ENCODE data around the gene MC2R. TPM values are rescaled to one million over a fixed set of nuclear protein-coding genes. Genes with fewer than 3 reads are reported as not detected.

The MC2R gene
- total RNA-seq, 1 experiment from 2014 or later = not detected

DNA sequence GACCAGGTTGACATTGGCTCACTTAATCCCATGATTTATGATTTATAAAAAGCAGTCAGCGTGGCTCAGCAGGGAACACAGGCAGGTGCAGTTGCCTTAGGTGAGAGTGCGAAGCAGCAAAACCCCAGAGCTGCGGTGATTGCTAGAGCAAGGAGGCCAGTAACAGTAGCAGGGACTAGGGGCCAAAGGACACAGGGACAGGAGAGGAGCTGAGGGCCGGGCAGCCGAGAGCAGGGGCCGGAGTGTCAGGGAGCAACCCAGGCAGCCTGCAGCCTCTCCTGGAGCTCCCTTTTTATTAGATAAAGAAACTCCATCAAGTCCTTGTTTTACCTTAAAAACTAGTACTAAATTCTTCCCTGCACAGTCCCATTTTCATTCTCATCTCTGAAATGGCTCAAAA, 4.3 kb downstream of the MC2R start:
- no peaks in the 10 kb centered on the region for H3K9me3 ChIP-seq (ENCODE audit: control insufficient read depth in 1 of 2, insufficient read depth in 1 of 2, low read depth in 1 of 2, low read length in 2 of 2)
- ChIA-PET RAD21 (ENCODE audit: low non-redundant PET in 1 of 2, low total read pairs in 2 of 2, uncharacterized antibody in 2 of 2, unreplicated experiment in 2 of 2) (no interaction called here), POLR2A (no interaction called here), CTCF (interaction anchor here (0.7 kb wide), 1 partner anchor 48 kb away, joined by 3 read pairs; no protein-coding TSS in a partner anchor)
- no peak overlapping the region for H3K27ac ChIP-seq (ENCODE audit: low read depth, low read length)
- H3K4me3 ChIP-seq (replicated peaks in 1 of 2; ENCODE audit: low read depth in 1 of 2, low read length in 2 of 2) = no peak overlapping the region
- no peak overlapping the region for H3K4me2 ChIP-seq (ENCODE audit: low read length)
- H3K79me2 ChIP-seq (ENCODE audit: insufficient read depth, low read length) = no peaks in the 10 kb centered on the region
- no TSS peak for BruUV-seq (replicated peaks)
- intact Hi-C loops (cut with micrococcal nuclease) = no loop called here
- no peak overlapping the region for H3K9ac ChIP-seq (ENCODE audit: low read length)
- DNase-seq (ENCODE audit: low read depth, low spot score) (no peak), ATAC-seq (no peak)
- H4K20me1 ChIP-seq (ENCODE audit: insufficient read depth) = no peaks in the 10 kb centered on the region
- TF ChIP-seq EZH2 (IDR thresholded peaks at IDR 0.05) (no peak), CBX3 (IDR thresholded peaks at IDR 0.05; ENCODE audit: low read depth) (no peak), EZH2phosphoT487 (IDR thresholded peaks at IDR 0.05; ENCODE audit: borderline replicate concordance) (no peak), TCF7L2 (IDR thresholded peaks at IDR 0.05; ENCODE audit: borderline replicate concordance, extremely low read depth, insufficient read depth, insufficient read length) (no peak), RAD21 (IDR thresholded peaks at IDR 0.05; ENCODE audit: low read depth) (no peak), POLR2AphosphoS5 (IDR thresholded peaks at IDR 0.05; ENCODE audit: low read depth, low read length) (no peak), ZFX (IDR thresholded peaks at IDR 0.05) (no peak), JUND (IDR thresholded peaks at IDR 0.05) (no peak), CEBPB (IDR thresholded peaks at IDR 0.05; ENCODE audit: low read depth) (no peak), FOSL1 (IDR thresholded peaks at IDR 0.05; ENCODE audit: low read depth) (no peak)
- TF ChIP-seq, protein P1, sequence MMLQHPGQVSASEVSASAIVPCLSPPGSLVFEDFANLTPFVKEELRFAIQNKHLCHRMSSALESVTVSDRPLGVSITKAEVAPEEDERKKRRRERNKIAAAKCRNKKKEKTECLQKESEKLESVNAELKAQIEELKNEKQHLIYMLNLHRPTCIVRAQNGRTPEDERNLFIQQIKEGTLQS (IDR thresholded peaks at IDR 0.05) = no peak
- TF ChIP-seq, protein P2, sequence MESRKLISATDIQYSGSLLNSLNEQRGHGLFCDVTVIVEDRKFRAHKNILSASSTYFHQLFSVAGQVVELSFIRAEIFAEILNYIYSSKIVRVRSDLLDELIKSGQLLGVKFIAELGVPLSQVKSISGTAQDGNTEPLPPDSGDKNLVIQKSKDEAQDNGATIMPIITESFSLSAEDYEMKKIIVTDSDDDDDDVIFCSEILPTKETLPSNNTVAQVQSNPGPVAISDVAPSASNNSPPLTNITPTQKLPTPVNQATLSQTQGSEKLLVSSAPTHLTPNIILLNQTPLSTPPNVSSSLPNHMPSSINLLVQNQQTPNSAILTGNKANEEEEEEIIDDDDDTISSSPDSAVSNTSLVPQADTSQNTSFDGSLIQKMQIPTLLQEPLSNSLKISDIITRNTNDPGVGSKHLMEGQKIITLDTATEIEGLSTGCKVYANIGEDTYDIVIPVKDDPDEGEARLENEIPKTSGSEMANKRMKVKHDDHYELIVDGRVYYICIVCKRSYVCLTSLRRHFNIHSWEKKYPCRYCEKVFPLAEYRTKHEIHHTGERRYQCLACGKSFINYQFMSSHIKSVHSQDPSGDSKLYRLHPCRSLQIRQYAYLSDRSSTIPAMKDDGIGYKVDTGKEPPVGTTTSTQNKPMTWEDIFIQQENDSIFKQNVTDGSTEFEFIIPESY (IDR thresholded peaks at IDR 0.05; ENCODE audit: extremely low read depth, insufficient replicate concordance, low read length) = no peak
- TF ChIP-seq, protein P3, sequence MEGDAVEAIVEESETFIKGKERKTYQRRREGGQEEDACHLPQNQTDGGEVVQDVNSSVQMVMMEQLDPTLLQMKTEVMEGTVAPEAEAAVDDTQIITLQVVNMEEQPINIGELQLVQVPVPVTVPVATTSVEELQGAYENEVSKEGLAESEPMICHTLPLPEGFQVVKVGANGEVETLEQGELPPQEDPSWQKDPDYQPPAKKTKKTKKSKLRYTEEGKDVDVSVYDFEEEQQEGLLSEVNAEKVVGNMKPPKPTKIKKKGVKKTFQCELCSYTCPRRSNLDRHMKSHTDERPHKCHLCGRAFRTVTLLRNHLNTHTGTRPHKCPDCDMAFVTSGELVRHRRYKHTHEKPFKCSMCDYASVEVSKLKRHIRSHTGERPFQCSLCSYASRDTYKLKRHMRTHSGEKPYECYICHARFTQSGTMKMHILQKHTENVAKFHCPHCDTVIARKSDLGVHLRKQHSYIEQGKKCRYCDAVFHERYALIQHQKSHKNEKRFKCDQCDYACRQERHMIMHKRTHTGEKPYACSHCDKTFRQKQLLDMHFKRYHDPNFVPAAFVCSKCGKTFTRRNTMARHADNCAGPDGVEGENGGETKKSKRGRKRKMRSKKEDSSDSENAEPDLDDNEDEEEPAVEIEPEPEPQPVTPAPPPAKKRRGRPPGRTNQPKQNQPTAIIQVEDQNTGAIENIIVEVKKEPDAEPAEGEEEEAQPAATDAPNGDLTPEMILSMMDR (IDR thresholded peaks at IDR 0.05 in 2 of 3, conservative IDR thresholded peaks at IDR 0.05 in 1 of 3; ENCODE audit: borderline replicate concordance in 1 of 3, insufficient read depth in 1 of 3, low read depth in 2 of 3, low read length in 2 of 3) = no peak
- no peaks in the 10 kb centered on the region for H3K4me1 ChIP-seq (ENCODE audit: control insufficient read depth in 1 of 2, insufficient read depth in 2 of 2, low read length in 2 of 2)
- no peaks in the 10 kb centered on the region for H3K36me3 ChIP-seq (ENCODE audit: control insufficient read depth in 1 of 2, insufficient read depth in 2 of 2, low read length in 2 of 2)
- H3K27me3 ChIP-seq (ENCODE audit: insufficient read depth, low read length) = no peaks in the 10 kb centered on the region
- H3K9me2 ChIP-seq (ENCODE audit: insufficient read depth) = no peaks in the 10 kb centered on the region
- no peak overlapping the region for H2AFZ ChIP-seq (ENCODE audit: low read depth, low read length, poor library complexity, severe bottlenecking)
